Left lung (tissue), 10 donors: Measurements from ENCODE around the gene RSPO4. TPM values are rescaled to one million over a fixed set of nuclear protein-coding genes. Genes with fewer than 3 reads are reported as not detected.

Experiments used
- ATAC-seq: fragments of 200-7000 bp; cut with Tn5 transposase; one replicate; pipeline ENCODE4 v1.9.1; 2020; ENCODE audit warnings: moderate library complexity
- DNase-seq, 4 donors: peaks; one replicate each; pipeline ENCODE4 v3.0.0-alpha.2; 2013 to 2020
- H3K27ac ChIP-seq, 2 donors: fragments of 200-600 bp; sonication (generic) in 1 of 2; one replicate each; pipeline versions ENCODE4 v1.5.0 to v1.8.0; 2020 to 2021
- H3K27me3 ChIP-seq, 2 donors: fragments of 200-600 bp; sonication (generic) in 1 of 2; one replicate each; pipeline versions ENCODE4 v1.5.0 to v1.8.0; 2020 to 2021
- H3K36me3 ChIP-seq, 2 donors: fragments of 200-600 bp; sonication (generic) in 1 of 2; one replicate each; pipeline versions ENCODE4 v1.5.0 to v1.8.0; 2020 to 2021
- H3K4me1 ChIP-seq, 2 donors: fragments of 200-600 bp; one replicate each; pipeline ENCODE4 v1.8.0; 2021
- H3K4me3 ChIP-seq, 2 donors: fragments of 200-600 bp; sonication (generic) in 1 of 2; one replicate each; pipeline versions ENCODE4 v1.5.0 to v1.8.0; 2020 to 2021; ENCODE audit warnings: mild to moderate bottlenecking in 1 of 2
- H3K9me3 ChIP-seq, 2 donors: fragments of 200-600 bp; sonication (generic) in 1 of 2; one replicate each; pipeline versions ENCODE4 v1.5.0 to v1.8.0; 2020 to 2021
- intact Hi-C, 2 donors: fragments of 100-400 bp; cut with DNase I; formaldehyde crosslinking; loops; one replicate each; pipeline versions ENCODE4 v1.11.2 to v1.14.2; 2022
- polyA plus RNA-seq, 6 donors: library from polyadenylated mRNA; unstranded; fragments of 120-200 nt; gene quantifications; one replicate each; pipeline ENCODE4 v1.2.1, GENCODE V29; 2013; ENCODE audit not compliant: insufficient read length in 6 of 6
- total RNA-seq, 2 donors: library from RNA; stranded (reverse); fragmentation: NEBNext Ultra II Directional; extraction: Animal tissue kit (Norgen Biotek cat#: 25700); gene quantifications; one replicate each; pipeline ENCODE4 v1.2.1, GENCODE V29; 2021
- TF ChIP-seq, protein P1 (sequence below), 2 donors: fragments of 200-600 bp; sonication (generic) in 1 of 2; IDR thresholded peaks; one replicate each; pipeline versions ENCODE4 v1.5.0 to v1.8.0; 2021; ENCODE audit warnings: antibody characterized with exemption in 2 of 2
- donor health status: DM: no; HTN: yes; CAD: no.
- donor health status: DM: no; HTN: no; CAD: no.

The RSPO4 gene
- total and polyA plus RNA-seq, 8 donors = 2.2 to 6.1 (median 3.4) TPM

- DNase-seq (no peak), ATAC-seq (no peak)
- Histone ChIP-seq H3K27ac (no peak overlapping the region), H3K9me3 (no peaks in the 10 kb centered on the region), H3K4me3 (no peak overlapping the region), H3K4me1 (no peaks in the 10 kb centered on the region), H3K36me3 (no peaks in the 10 kb centered on the region), H3K27me3 (no peaks in the 10 kb centered on the region)
- intact Hi-C loops = no loop called here
- TF ChIP-seq, protein P1, sequence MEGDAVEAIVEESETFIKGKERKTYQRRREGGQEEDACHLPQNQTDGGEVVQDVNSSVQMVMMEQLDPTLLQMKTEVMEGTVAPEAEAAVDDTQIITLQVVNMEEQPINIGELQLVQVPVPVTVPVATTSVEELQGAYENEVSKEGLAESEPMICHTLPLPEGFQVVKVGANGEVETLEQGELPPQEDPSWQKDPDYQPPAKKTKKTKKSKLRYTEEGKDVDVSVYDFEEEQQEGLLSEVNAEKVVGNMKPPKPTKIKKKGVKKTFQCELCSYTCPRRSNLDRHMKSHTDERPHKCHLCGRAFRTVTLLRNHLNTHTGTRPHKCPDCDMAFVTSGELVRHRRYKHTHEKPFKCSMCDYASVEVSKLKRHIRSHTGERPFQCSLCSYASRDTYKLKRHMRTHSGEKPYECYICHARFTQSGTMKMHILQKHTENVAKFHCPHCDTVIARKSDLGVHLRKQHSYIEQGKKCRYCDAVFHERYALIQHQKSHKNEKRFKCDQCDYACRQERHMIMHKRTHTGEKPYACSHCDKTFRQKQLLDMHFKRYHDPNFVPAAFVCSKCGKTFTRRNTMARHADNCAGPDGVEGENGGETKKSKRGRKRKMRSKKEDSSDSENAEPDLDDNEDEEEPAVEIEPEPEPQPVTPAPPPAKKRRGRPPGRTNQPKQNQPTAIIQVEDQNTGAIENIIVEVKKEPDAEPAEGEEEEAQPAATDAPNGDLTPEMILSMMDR (IDR thresholded peaks at IDR 0.05) = no peak
These were observed 76.6 kb downstream of the RSPO4 start for GRCh38 chr20:925516-925915.

DNA sequence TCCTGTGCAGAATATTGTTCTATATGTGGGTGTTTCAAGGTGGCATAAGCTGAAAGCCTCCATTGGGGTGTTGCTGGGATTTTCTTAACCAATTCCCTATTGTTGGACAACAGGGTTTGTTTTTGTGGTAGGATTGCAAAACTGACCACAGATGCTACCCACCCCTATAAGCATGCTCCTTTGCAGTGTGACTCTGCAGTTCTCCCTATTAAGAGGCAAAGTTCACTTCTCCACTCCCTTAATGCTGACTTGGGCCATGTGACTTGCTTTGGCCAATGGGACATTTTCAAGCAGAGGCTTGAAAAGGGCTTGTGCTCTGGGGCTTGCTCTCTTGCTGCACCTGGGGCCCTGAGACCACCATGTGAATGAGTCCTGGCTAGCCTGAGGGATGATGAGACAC lies 77.5 kb downstream of the RSPO4 start:
- no peak overlapping the region for H3K4me3 ChIP-seq
- no peak overlapping the region for H3K27ac ChIP-seq
- H3K4me1 ChIP-seq = no peaks in the 10 kb centered on the region
- no peaks in the 10 kb centered on the region for H3K27me3 ChIP-seq
- no peak for DNase-seq
- ATAC-seq = peak; percentile 54
- no peaks in the 10 kb centered on the region for H3K9me3 ChIP-seq
- intact Hi-C loops = no loop called here
- H3K36me3 ChIP-seq = no peaks in the 10 kb centered on the region
- TF ChIP-seq, protein P1 (IDR thresholded peaks at IDR 0.05) = no peak

- Histone ChIP-seq H3K4me3 (no peak overlapping the region), H3K9me3 (no peaks in the 10 kb centered on the region), H3K27me3 (no peaks in the 10 kb centered on the region), H3K36me3 (no peaks in the 10 kb centered on the region), H3K4me1 (no peaks in the 10 kb centered on the region), H3K27ac (no peak overlapping the region)
- ATAC-seq (no peak), DNase-seq (no peak)
- TF ChIP-seq, protein P1 (IDR thresholded peaks at IDR 0.05) = no peak
- intact Hi-C loops = no loop called here
These were observed 79.3 kb downstream of the RSPO4 start for GRCh38 chr20:922781-923180.

- H3K9me3 ChIP-seq = no peaks in the 10 kb centered on the region
- no peak overlapping the region for H3K4me3 ChIP-seq
- ATAC-seq = no peak
- H3K27me3 ChIP-seq = peaks cover 0 to 8% of the 10 kb centered on the region in 2 donors
- no peak for DNase-seq
- no peaks in the 10 kb centered on the region for H3K4me1 ChIP-seq
- intact Hi-C loops = no loop called here
- TF ChIP-seq, protein P1 (IDR thresholded peaks at IDR 0.05) = no peak
- no peaks in the 10 kb centered on the region for H3K36me3 ChIP-seq
- H3K27ac ChIP-seq = no peak overlapping the region
These were observed 81.0 kb downstream of the RSPO4 start for GRCh38 chr20:921068-921467.

GRCh38 chr20:920311-920710 lies 81.8 kb downstream of the RSPO4 start:
- intact Hi-C loops = no loop called here
- TF ChIP-seq, protein P1 (IDR thresholded peaks at IDR 0.05) = no peak
- Histone ChIP-seq H3K4me1 (no peaks in the 10 kb centered on the region), H3K9me3 (no peaks in the 10 kb centered on the region), H3K27me3 (peaks cover 0 to 15% of the 10 kb centered on the region in 2 donors), H3K36me3 (no peaks in the 10 kb centered on the region), H3K27ac (no peak overlapping the region), H3K4me3 (no peak overlapping the region)
- ATAC-seq = peak; percentile 27
- DNase-seq = no peak
